GM19467 (cell line): ENCODE measurements around the gene GLS2.
"Not testable (repeated sequence)": the region's sequence is repeated elsewhere in the genome, so short reads cannot be mapped to it uniquely, and the experiment has no call there.

Source experiments
- ATAC-seq: cut with Tn5 transposase; IDR thresholded peaks from one replicate; pipeline ENCODE4 v1.9.1; 2021; ENCODE audit warnings: mild to moderate bottlenecking, moderate library complexity; ENCODE audit not compliant: unreplicated experiment

GLS2 gene

GRCh38 chr12:56448860-56449621 lies 38.9 kb downstream of the GLS2 start, which contains the start of gene TIMELESS:
Gene TIMELESS, minus strand, starts transcription at chr12:56449426. Its CDS starts 15,256 bp downstream, at chr12:56434170.
- ATAC-seq: peak; percentile 96

- ATAC-seq: not testable (repeated sequence)
These were observed 44.8 kb downstream of the GLS2 start for GRCh38 chr12:56443208-56443607.

GRCh38 chr12:56437430-56438176 lies 50.4 kb downstream of the GLS2 start:
- no peak for ATAC-seq

GRCh38 chr12:56434828-56435227 lies 53.1 kb downstream of the GLS2 start:
- ATAC-seq: no peak

GRCh38 chr12:56431850-56432249 lies 56.1 kb downstream of the GLS2 start:
- ATAC-seq: no peak

GRCh38 chr12:56431288-56431687 lies 56.7 kb downstream of the GLS2 start:
- ATAC-seq: no peak

GRCh38 chr12:56425940-56426438 lies 62.0 kb downstream of the GLS2 start:
- no peak for ATAC-seq

GRCh38 chr12:56425193-56425592 lies 62.8 kb downstream of the GLS2 start:
- ATAC-seq: no peak
